Heart left ventricle (tissue), 16 donors: ENCODE measurements around the gene SLC13A4. TPM values are rescaled to one million over a fixed set of nuclear protein-coding genes. Genes with fewer than 3 reads are reported as not detected.
"Not testable (repeated sequence)": the region's sequence is repeated elsewhere in the genome, so short reads cannot be mapped to it uniquely, and the experiment has no call there.

Source experiments
- ATAC-seq, 4 donors: fragments of 200-7000 bp; cut with Tn5 transposase; one replicate each; pipeline ENCODE4 v1.9.1; 2020 to 2022; ENCODE audit warnings: moderate library complexity in 4 of 4, mild to moderate bottlenecking in 3 of 4, moderate number of reproducible peaks in 1 of 4
- DNase-seq, 5 donors: peaks; one replicate each; pipeline ENCODE4 v3.0.0-alpha.2; 2020
- H3K27ac ChIP-seq, 12 donors: fragments of 200-600 bp; sonication (generic) in 4 of 12; one replicate each; pipeline versions ENCODE4 v1.5.0 to v1.8.0; 2016 to 2022; ENCODE audit warnings: mild to moderate bottlenecking in 2 of 12
- H3K27me3 ChIP-seq, 9 donors: fragments of 200-600 bp; sonication (generic) in 2 of 9; one replicate each; pipeline versions ENCODE4 v1.5.1 to v1.8.0; 2016 to 2022; ENCODE audit warnings: mild to moderate bottlenecking in 3 of 9
- H3K36me3 ChIP-seq, 9 donors: fragments of 200-600 bp; sonication (generic) in 2 of 9; one replicate each; pipeline versions ENCODE4 v1.5.0 to v1.8.0; 2018 to 2022; ENCODE audit warnings: mild to moderate bottlenecking in 2 of 9
- H3K4me1 ChIP-seq, 12 donors: fragments of 200-600 bp; sonication (generic) in 4 of 12; one replicate each; pipeline versions ENCODE4 v1.5.0 to v1.8.0; 2016 to 2022; ENCODE audit warnings: mild to moderate bottlenecking in 3 of 12
- H3K4me3 ChIP-seq, 12 donors: fragments of 200-600 bp; sonication (generic) in 4 of 12; one replicate each; pipeline versions ENCODE4 v1.5.0 to v1.8.0; 2017 to 2022; ENCODE audit warnings: mild to moderate bottlenecking in 9 of 12, moderate library complexity in 4 of 12
- H3K9me3 ChIP-seq, 12 donors: fragments of 200-600 bp; sonication (generic) in 4 of 12; one replicate each; pipeline versions ENCODE4 v1.5.0 to v1.8.0; 2016 to 2022; ENCODE audit warnings: mild to moderate bottlenecking in 1 of 12
- POLR2A ChIP-seq, 2 donors: fragments of 450-650 bp; IDR thresholded peaks; one replicate each; pipeline ENCODE4 v1.6.1; 2017; ENCODE audit warnings: antibody characterized with exemption in 2 of 2, mild to moderate bottlenecking in 2 of 2, moderate library complexity in 2 of 2
- WGBS, 4 donors: extraction: QIAGEN DNeasy Blood & Tissue Kit in 2 of 4; methylation state at CpG; one replicate each; pipeline versions ENCODE4 v1.1.5 to v1.1.7; 2013 to 2018; 5-methylcytosine and 5-hydroxymethylcytosine counted together
- intact Hi-C, 10 donors: fragments of 100-400 bp; cut with DNase I; formaldehyde crosslinking; loops; one replicate each; pipeline versions ENCODE4 v1.11.1 to v1.14.2; 2022
- polyA plus RNA-seq, 2 donors: library from polyadenylated mRNA; stranded (reverse); fragments of 200-250 nt; gene quantifications; one replicate each; pipeline ENCODE4 v1.2.3, GENCODE V29; 2013
- total RNA-seq, 9 donors: library from RNA; depleted of rRNA in 2 of 9; stranded (reverse); fragments of >200 nt in 2 of 9; fragmentation: NEBNext Ultra II Directional in 3 of 9; extraction: Animal tissue kit (Norgen Biotek cat#: 25700) in 3 of 9; gene quantifications; one replicate each; pipeline versions ENCODE4 v1.1.0 to v1.2.4, GENCODE V29; 2016 to 2023
- TF ChIP-seq, protein P1 (sequence below), 12 donors: fragments of 200-600 bp; sonication (generic) in 4 of 12; IDR thresholded peaks; one replicate each; pipeline versions ENCODE4 v1.5.0 to v1.8.0; 2018 to 2022; ENCODE audit warnings: antibody characterized with exemption in 12 of 12, mild to moderate bottlenecking in 5 of 12
- donor health status: ischemic (EF 13 %, LVEDD 7.1; RV severe dilation, severe dysfunction).
- donor health status: healthy with polysubstance abuse.
- donor health status: DM: no; HTN: yes; CAD: no.
- donor health status: DM: no; HTN: no; CAD: no.
- donor health status: ischemic (EF 25% LVEDD 6.9; RV normal size, moderate dysfunction).
- donor health status: ischemic (EF 25% LVEDD 5.7; RV mildly dilated, moderate dysfunction).
- donor health status: healthy.
- donor health status: DM: yes; HTN: yes; CAD: no.
- donor health status: ischemic (EF 35%, LVEDD 5.7; RV mildly dilated, moderate dysfunction).
- donor health status: nonischemic (EF 11% LVEDD 7.7; RV severe dilation, severe dysfunction).
- donor health status: DM: yes; HTN: yes; CAD: no.
- donor health status: PGD.
- donor health status: ischemic (EF 29% LVEDD 5.4; RV normal size, mild dysfunction).
- donor health status: nonischemic (EF 23%, LVEDD 6.1; RV moderate dilation, normal function).

Gene SLC13A4
- total and polyA plus RNA-seq, 11 donors: 0.08 to 1.5 (median 0.46) TPM; not detected in 1

- DNase-seq (no peak), ATAC-seq (no peak)
- peaks cover 0 to 98% (median 85%) of the 10 kb centered on the region in 9 donors for H3K36me3 ChIP-seq
- intact Hi-C loops: loop anchor here in 6 of 10 donors (2.0 to 10.0 kb wide), 6 partner anchors 129 to 372 kb away; partner anchors contain the start of gene CNOT4 (in 1 of the 6)
- H3K27ac ChIP-seq: no peak overlapping the region
- H3K4me3 ChIP-seq: no peak overlapping the region
- 78 to 92% (median 81%) methylated on average over 3 of the region's 3 CpGs for WGBS, 4 donors
- TF ChIP-seq POLR2A (IDR thresholded peaks at IDR 0.05): no peak
- TF ChIP-seq, protein P1, sequence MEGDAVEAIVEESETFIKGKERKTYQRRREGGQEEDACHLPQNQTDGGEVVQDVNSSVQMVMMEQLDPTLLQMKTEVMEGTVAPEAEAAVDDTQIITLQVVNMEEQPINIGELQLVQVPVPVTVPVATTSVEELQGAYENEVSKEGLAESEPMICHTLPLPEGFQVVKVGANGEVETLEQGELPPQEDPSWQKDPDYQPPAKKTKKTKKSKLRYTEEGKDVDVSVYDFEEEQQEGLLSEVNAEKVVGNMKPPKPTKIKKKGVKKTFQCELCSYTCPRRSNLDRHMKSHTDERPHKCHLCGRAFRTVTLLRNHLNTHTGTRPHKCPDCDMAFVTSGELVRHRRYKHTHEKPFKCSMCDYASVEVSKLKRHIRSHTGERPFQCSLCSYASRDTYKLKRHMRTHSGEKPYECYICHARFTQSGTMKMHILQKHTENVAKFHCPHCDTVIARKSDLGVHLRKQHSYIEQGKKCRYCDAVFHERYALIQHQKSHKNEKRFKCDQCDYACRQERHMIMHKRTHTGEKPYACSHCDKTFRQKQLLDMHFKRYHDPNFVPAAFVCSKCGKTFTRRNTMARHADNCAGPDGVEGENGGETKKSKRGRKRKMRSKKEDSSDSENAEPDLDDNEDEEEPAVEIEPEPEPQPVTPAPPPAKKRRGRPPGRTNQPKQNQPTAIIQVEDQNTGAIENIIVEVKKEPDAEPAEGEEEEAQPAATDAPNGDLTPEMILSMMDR (IDR thresholded peaks at IDR 0.05): no peak
- no peaks in the 10 kb centered on the region for H3K9me3 ChIP-seq
- peaks cover 0 to 2% (median 0%) of the 10 kb centered on the region in 12 donors for H3K4me1 ChIP-seq
- H3K27me3 ChIP-seq: no peaks in the 10 kb centered on the region
Observed at GRCh38 chr7:135644154-135644553, 83.8 kb downstream of the SLC13A4 start.

DNA sequence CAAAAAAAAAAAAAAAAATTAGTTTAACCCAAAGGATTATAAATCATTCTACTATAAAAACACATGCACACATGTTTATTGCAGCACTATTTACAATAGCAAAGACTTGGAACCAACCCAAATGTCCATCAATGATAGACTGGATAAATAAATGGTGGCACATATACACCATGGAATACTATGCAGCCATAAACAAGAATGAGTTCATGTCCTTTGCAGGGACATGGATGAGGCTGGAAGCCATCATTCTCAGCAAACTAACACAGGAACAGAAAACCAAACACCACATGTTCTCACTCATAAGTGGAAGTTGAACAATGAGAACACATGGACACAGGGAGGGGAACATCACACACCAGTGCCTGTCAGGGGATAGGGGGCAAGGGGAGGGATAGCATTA lies 88.3 kb downstream of the SLC13A4 start:
- intact Hi-C loops: loop anchor here in 4 of 10 donors (5.0 to 10.0 kb wide), 5 partner anchors 65 to 367 kb away; partner anchors contain the start of gene CNOT4 (in 1 of the 4)
- not testable (repeated sequence) for DNase-seq, H3K4me3 ChIP-seq, H3K27me3 ChIP-seq, H3K27ac ChIP-seq, H3K4me1 ChIP-seq, H3K9me3 ChIP-seq, ATAC-seq
- H3K36me3 ChIP-seq: peaks cover 0 to 100% (median 91%) of the 10 kb centered on the region in 9 donors

DNA sequence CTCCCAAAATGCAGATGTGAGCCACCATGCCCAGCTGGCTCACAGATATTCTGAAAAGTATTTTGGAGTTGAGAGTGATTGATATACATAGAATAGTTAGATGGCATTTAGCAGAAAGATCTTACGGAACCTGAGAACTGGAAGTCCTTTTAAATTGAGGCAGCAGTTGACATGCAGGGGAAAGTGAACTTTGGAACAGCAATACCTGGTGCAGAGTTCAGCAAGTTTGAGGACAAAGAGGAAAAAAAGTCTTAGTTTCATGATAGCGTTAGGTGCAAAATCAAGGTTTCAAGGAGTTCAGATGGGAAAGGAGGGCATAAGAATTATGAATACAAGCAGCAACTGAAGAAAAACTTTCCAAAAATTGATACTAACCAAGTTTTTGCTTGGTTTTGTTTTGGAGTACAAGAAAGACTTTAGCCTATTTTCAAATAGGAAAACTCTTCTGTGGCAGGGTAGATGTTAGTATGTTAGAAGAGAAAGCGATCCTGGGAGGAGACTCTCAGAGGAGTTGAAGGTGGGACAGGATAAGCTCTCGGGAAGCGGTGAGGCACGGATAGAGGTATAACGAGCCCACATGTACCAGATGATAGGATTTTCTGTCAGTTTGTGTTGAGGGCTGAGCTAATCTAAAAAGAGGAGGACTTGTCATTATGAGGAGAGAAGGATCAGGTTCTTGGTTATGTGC lies 93.7 kb downstream of the SLC13A4 start:
- Histone ChIP-seq H3K36me3 (peaks cover 0 to 100% (median 95%) of the 10 kb centered on the region in 9 donors), H3K9me3 (no peaks in the 10 kb centered on the region), H3K4me3 (no peak overlapping the region), H3K27me3 (no peaks in the 10 kb centered on the region), H3K27ac (no peak overlapping the region), H3K4me1 (no peaks in the 10 kb centered on the region)
- ATAC-seq (no peak), DNase-seq (no peak)
- 94 to 96% (median 95%) methylated on average over 7 of the region's 7 CpGs for WGBS, 4 donors
- TF ChIP-seq POLR2A (IDR thresholded peaks at IDR 0.05): no peak
- TF ChIP-seq, protein P1 (IDR thresholded peaks at IDR 0.05): no peak
- intact Hi-C loops: loop anchor here in 1 of 10 donors (10.0 kb wide), 1 partner anchor 60 kb away; no protein-coding TSS in a partner anchor

Other genes starting within 250 kb of the SLC13A4 start
- gene CNOT4, start 218.1 kb downstream of the SLC13A4 start, total RNA-seq: 10 to 100 TPM; 21.2 to 29.2 (median 24.0) TPM
- gene CNOT4, start 218.1 kb downstream of the SLC13A4 start, polyA plus RNA-seq: 1 to 10 TPM; 7.9 to 9.4 TPM
- 10 to 100 TPM in 8 of 9 donors, 1 to 10 TPM in 1; 9.4 to 18.6 (median 13.6) TPM for gene NUP205, start 170.3 kb downstream of the SLC13A4 start, total RNA-seq
- gene NUP205, start 170.3 kb downstream of the SLC13A4 start, polyA plus RNA-seq: 10 to 100 TPM; 11.7 to 16.3 TPM
- gene STMP1, start 65.7 kb downstream of the SLC13A4 start, total RNA-seq: 10 to 100 TPM; 14.7 to 34.7 (median 29.2) TPM
- gene STMP1, start 65.7 kb downstream of the SLC13A4 start, polyA plus RNA-seq: 10 to 100 TPM; 27.0 to 34.4 TPM
- gene FAM180A, start 20.6 kb upstream of the SLC13A4 start, total RNA-seq: 10 to 100 TPM in 8 of 9 donors, 1 to 10 TPM in 1; 7.9 to 63.5 (median 30.3) TPM
- gene FAM180A, start 20.6 kb upstream of the SLC13A4 start, polyA plus RNA-seq: 10 to 100 TPM; 12.4 to 16.7 TPM
- gene MTPN, start 249.2 kb upstream of the SLC13A4 start, total RNA-seq: 100 to 1,000 TPM in 2 of 9 donors, 10 to 100 TPM in 7; 58.7 to 130 (median 90.4) TPM
- 100 to 1,000 TPM in 1 of 2 donors, 10 to 100 TPM in 1; 22.1 to 115 TPM for gene MTPN, start 249.2 kb upstream of the SLC13A4 start, polyA plus RNA-seq